Measurements from ENCODE around the gene GRIN2C.

The GRIN2C gene

DNA sequence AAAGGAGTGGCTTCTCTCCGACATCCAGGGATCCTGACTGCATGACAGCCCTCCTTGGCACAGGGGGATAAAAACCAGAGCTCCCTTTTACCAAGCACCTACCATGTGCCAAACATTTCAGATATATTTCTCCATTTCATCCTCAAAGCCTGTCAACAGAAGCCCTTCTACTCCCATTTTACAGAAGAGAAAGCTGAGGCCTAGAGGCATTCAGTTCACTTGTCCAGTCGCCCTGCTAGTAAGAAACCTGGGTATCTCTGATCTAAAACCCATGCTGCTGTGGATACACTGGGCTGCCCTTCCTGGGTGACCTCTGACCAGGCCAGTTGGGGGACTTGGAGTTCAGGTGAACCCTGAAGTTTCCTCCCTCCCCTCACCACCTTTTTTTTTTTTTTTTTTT is 19.0 kb upstream of the GRIN2C start:
- Histone ChIP-seq H4K20me1 (ENCODE audit: low read depth, low read length) (no peaks in the 10 kb centered on the region), H3K4me3 (ENCODE audit: insufficient read depth, low read length, poor library complexity, severe bottlenecking) (no peak overlapping the region), H3K4me2 (ENCODE audit: low read depth, low read length, poor library complexity, severe bottlenecking) (no peak overlapping the region), H3K27ac (ENCODE audit: low read depth, low read length) (no peak overlapping the region), H3K9me2 (replicated peaks; ENCODE audit: insufficient read depth, low read length) (no peaks in the 10 kb centered on the region), H3K36me3 (ENCODE audit: low read length) (no peaks in the 10 kb centered on the region), H3K27me3 (ENCODE audit: low read length) (no peaks in the 10 kb centered on the region), H3K79me2 (ENCODE audit: insufficient read depth, low read length) (no peaks in the 10 kb centered on the region), H3K9me3 (ENCODE audit: insufficient read depth, low read length) (no peaks in the 10 kb centered on the region), H2AFZ (ENCODE audit: low read depth, low read length, severe bottlenecking) (no peak overlapping the region), H3K9ac (ENCODE audit: low read length) (no peak overlapping the region), H3F3A (ENCODE audit: insufficient read depth) (no peaks in the 10 kb centered on the region; the same call in 1 of the 2 replicates)
- no peak for TF ChIP-seq EZH2phosphoT487 (conservative IDR thresholded peaks at IDR 0.05; ENCODE audit: low read length)
- TF ChIP-seq, protein P1, sequence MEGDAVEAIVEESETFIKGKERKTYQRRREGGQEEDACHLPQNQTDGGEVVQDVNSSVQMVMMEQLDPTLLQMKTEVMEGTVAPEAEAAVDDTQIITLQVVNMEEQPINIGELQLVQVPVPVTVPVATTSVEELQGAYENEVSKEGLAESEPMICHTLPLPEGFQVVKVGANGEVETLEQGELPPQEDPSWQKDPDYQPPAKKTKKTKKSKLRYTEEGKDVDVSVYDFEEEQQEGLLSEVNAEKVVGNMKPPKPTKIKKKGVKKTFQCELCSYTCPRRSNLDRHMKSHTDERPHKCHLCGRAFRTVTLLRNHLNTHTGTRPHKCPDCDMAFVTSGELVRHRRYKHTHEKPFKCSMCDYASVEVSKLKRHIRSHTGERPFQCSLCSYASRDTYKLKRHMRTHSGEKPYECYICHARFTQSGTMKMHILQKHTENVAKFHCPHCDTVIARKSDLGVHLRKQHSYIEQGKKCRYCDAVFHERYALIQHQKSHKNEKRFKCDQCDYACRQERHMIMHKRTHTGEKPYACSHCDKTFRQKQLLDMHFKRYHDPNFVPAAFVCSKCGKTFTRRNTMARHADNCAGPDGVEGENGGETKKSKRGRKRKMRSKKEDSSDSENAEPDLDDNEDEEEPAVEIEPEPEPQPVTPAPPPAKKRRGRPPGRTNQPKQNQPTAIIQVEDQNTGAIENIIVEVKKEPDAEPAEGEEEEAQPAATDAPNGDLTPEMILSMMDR (IDR thresholded peaks at IDR 0.05; ENCODE audit: insufficient read depth, low read length, poor library complexity, severe bottlenecking): no peak

- H3K4me3 ChIP-seq (ENCODE audit: insufficient read depth, low read length, poor library complexity, severe bottlenecking): no peak overlapping the region
- no peaks in the 10 kb centered on the region for H3K79me2 ChIP-seq (ENCODE audit: insufficient read depth, low read length)
- no peak overlapping the region for H3K9ac ChIP-seq (ENCODE audit: low read length)
- H3K4me2 ChIP-seq (ENCODE audit: low read depth, low read length, poor library complexity, severe bottlenecking): no peak overlapping the region
- no peak overlapping the region for H2AFZ ChIP-seq (ENCODE audit: low read depth, low read length, severe bottlenecking)
- H4K20me1 ChIP-seq (ENCODE audit: low read depth, low read length): no peaks in the 10 kb centered on the region
- no peaks in the 10 kb centered on the region for H3K9me3 ChIP-seq (ENCODE audit: insufficient read depth, low read length)
- TF ChIP-seq, protein P1 (IDR thresholded peaks at IDR 0.05; ENCODE audit: insufficient read depth, low read length, poor library complexity, severe bottlenecking): no peak
- no peak for TF ChIP-seq EZH2phosphoT487 (conservative IDR thresholded peaks at IDR 0.05; ENCODE audit: low read length)
- H3K36me3 ChIP-seq (ENCODE audit: low read length): no peaks in the 10 kb centered on the region
- no peaks in the 10 kb centered on the region; the same call in 1 of the 2 replicates for H3F3A ChIP-seq (ENCODE audit: insufficient read depth)
- H3K9me2 ChIP-seq (replicated peaks; ENCODE audit: insufficient read depth, low read length): no peaks in the 10 kb centered on the region
- H3K27me3 ChIP-seq (ENCODE audit: low read length): no peaks in the 10 kb centered on the region
- no peak overlapping the region for H3K27ac ChIP-seq (ENCODE audit: low read depth, low read length)
These were observed 18.2 kb upstream of the GRIN2C start for GRCh38 chr17:74877592-74878548.

GRCh38 chr17:74875977-74876593 is 16.4 kb upstream of the GRIN2C start:
- Histone ChIP-seq H3K9ac (ENCODE audit: low read length) (no peak overlapping the region), H3F3A (ENCODE audit: insufficient read depth) (no peaks in the 10 kb centered on the region; the same call in 1 of the 2 replicates), H3K9me3 (ENCODE audit: insufficient read depth, low read length) (no peaks in the 10 kb centered on the region), H3K79me2 (ENCODE audit: insufficient read depth, low read length) (no peaks in the 10 kb centered on the region), H4K20me1 (ENCODE audit: low read depth, low read length) (no peaks in the 10 kb centered on the region), H3K4me3 (ENCODE audit: insufficient read depth, low read length, poor library complexity, severe bottlenecking) (no peak overlapping the region), H2AFZ (ENCODE audit: low read depth, low read length, severe bottlenecking) (no peak overlapping the region), H3K27ac (ENCODE audit: low read depth, low read length) (no peak overlapping the region), H3K4me2 (ENCODE audit: low read depth, low read length, poor library complexity, severe bottlenecking) (no peak overlapping the region), H3K9me2 (replicated peaks; ENCODE audit: insufficient read depth, low read length) (no peaks in the 10 kb centered on the region), H3K36me3 (ENCODE audit: low read length) (no peaks in the 10 kb centered on the region), H3K27me3 (ENCODE audit: low read length) (no peaks in the 10 kb centered on the region)
- TF ChIP-seq, protein P1 (IDR thresholded peaks at IDR 0.05; ENCODE audit: insufficient read depth, low read length, poor library complexity, severe bottlenecking): no peak
- no peak for TF ChIP-seq EZH2phosphoT487 (conservative IDR thresholded peaks at IDR 0.05; ENCODE audit: low read length)

Data from SU-DHL-6 (cell line).